Subcutaneous adipose tissue (tissue), 4 donors: ENCODE data around the gene CXXC5. TPM values are rescaled to one million over a fixed set of nuclear protein-coding genes. Genes with fewer than 3 reads are reported as not detected.

ENCODE experiments used
- total RNA-seq, 4 donors: library from RNA; depleted of rRNA; stranded (reverse); fragments of >200 nt; gene quantifications; one replicate each; pipeline ENCODE4 v1.1.0, GENCODE V29; 2016
- TF ChIP-seq, protein P1 (sequence below): fragments of 450-650 bp; IDR thresholded peaks from one replicate; pipeline ENCODE4 v1.5.1; 2016; ENCODE audit warnings: low read depth, mild to moderate bottlenecking, control low read depth, antibody characterized with exemption, moderate library complexity

The CXXC5 gene
- 10 to 100 TPM; 19.1 to 68.4 (median 45.7) TPM for total RNA-seq

DNA sequence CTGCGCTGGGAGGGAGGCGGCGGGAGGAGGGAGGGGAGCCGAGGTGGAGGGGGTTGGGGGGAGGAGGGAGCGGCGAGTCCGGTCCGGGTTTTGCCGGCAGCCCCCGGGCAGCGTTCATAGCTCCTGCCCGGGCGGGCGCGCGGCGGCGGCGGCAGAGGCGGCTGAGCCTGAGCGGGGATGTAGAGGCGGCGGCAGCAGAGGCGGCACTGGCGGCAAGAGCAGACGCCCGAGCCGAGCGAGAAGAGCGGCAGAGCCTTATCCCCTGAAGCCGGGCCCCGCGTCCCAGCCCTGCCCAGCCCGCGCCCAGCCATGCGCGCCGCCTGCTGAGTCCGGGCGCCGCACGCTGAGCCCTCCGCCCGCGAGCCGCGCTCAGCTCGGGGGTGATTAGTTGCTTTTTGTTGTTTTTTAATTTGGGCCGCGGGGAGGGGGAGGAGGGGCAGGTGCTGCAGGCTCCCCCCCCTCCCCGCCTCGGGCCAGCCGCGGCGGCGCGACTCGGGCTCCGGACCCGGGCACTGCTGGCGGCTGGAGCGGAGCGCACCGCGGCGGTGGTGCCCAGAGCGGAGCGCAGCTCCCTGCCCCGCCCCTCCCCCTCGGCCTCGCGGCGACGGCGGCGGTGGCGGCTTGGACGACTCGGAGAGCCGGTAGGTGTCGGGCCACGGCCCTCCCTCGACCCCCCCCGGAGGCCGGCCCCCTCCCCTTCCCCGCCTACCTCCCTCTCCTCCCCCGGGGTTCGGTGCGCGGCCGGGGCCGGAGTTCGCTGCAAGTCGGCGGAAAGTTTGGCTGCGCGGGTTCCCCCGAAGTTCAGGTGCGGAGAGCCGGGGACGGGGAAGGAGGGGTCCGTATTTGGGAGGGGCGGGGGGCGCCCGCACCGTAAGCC lies at the start of gene CXXC5:
TSS of gene CXXC5 (plus strand) at position 145 of the 877 bp plus-strand sequence. CDS start 32,175 bp downstream, outside the sequence.
- TF ChIP-seq, protein P1, sequence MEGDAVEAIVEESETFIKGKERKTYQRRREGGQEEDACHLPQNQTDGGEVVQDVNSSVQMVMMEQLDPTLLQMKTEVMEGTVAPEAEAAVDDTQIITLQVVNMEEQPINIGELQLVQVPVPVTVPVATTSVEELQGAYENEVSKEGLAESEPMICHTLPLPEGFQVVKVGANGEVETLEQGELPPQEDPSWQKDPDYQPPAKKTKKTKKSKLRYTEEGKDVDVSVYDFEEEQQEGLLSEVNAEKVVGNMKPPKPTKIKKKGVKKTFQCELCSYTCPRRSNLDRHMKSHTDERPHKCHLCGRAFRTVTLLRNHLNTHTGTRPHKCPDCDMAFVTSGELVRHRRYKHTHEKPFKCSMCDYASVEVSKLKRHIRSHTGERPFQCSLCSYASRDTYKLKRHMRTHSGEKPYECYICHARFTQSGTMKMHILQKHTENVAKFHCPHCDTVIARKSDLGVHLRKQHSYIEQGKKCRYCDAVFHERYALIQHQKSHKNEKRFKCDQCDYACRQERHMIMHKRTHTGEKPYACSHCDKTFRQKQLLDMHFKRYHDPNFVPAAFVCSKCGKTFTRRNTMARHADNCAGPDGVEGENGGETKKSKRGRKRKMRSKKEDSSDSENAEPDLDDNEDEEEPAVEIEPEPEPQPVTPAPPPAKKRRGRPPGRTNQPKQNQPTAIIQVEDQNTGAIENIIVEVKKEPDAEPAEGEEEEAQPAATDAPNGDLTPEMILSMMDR = no peak

DNA sequence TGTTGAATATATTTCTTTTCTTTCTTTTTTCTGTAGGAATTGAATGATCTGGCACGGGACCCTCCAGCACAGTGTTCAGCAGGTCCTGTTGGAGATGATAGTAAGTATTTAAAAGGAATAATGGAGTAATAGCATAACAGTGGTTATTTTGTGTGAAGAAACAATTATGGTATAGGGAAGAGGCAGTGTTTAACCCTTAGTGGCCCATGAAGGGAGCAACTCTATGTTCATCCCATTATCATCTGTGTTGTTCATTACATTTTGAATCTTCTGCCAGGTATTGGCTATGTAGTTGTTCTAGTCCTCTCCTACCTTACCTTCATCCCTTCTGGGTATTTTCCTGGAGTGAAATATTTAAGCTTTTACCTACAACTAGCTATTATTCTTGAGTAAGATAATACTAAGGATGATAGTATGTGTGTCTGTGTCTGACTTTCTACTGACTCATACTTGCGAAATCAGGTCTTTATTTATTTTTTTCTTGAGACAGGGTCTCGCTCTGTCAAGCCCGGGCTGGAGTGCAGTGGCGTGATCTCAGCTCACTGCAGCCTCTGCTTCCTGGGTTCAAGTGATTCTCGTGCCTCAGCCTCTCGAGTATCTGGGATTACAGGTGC lies 47.7 kb upstream of the CXXC5 start:
- TF ChIP-seq, protein P1 = no peak

DNA sequence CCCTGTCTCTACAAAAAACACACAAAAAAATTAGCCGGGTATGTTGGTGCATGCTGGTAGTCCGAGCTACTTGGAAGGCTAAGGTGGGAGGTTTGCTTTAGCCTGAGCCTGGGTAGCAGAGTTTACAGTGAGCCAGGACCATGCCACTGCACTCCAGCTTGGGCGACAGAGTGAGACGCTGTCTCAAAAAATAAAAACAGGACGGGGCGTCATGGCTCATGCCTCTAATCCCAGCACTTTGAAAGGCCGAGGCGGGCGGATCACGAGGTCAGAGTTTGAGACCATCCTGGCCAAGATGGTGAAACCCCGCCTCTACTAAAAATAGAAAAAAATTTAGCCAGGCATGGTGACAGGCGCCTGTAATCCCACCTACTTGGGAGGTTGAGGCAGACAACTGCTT lies 46.7 kb upstream of the CXXC5 start:
- TF ChIP-seq, protein P1 = no peak

DNA sequence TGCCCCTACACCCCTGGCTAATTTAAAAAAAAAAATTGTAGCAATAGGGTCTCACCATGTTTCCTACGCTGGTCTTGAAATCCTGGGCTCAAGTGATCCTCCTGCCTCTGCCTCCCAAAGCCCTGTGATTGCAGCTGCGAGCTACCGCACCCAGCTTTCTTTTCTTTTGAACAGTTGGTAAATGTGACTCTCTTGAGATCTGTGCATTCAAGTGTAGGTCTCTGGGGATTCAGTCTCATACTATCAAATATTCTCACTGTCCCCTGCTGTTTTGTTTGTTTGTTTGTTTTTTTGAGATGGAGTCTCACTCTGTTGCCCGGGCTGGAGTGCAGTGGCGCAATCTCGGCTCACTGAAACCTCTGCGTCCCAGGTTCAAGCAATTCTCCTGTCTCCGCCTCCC lies 42.3 kb upstream of the CXXC5 start:
- TF ChIP-seq, protein P1 = no peak

DNA sequence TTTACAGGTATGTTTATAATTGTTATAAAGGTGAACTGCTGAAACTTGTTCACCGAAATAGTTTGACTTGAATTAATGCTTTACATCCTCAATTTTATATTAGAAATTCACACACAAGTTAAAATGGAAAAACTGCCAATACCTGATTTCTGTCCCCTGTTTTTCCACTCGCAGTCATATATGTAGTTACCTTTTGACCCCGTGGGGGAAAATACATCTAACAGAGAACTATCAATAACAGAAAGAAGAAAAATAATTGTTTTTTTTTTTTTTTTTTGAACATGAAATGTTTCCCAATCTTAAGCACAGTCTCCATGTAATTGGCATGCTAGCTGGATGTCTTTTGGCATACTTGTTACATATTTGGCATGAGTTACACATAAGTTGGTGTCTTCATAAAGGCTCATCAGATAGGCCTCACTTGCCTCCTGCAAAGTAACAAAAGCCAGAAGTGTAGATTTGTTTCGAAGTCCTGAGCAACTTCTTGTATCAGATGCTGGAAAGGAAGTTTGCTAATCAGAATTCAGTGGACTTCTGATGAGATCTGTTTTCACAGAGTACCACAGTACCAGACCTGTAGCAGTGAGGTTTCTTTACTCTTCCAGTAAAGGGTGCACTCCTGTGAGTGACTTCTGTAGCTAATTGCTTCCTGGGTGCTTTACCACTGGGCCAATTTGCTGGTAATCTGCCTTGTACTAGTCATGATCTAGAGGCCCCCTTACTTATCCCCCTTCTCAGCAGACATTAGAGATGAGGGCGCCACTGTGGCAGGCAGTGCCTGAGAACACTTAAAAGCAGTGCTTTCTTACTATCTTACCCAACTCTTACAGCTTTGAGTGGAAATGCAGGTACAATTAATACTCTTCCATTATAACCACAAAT lies 36.2 kb upstream of the CXXC5 start:
- TF ChIP-seq, protein P1 = no peak

DNA sequence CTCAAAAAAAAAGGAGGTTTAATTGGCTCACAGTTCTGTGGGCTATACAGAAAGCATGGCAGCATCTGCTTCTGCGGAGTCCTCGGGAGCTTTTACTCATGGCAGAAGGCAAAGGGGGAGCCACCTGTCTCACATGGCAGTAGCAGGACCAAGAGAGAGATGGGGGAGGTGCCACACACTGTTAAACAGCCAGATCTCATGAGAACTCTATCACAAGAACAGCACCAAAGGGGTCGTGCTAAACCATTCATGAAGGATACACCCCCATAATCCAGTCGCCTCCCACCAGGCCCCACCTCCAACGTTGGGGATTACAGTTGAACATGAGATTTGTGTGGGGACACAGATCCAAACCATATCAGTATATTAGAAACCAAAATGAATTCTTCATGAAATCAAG lies 28.3 kb upstream of the CXXC5 start:
- TF ChIP-seq, protein P1 = no peak
